AG04450 (cell line): ENCODE results near the gene IER3IP1. TPM values are rescaled to one million over a fixed set of nuclear protein-coding genes. Genes with fewer than 3 reads are reported as not detected.
A peak's percentile ranks its signal among the peaks of the same experiment; 100 is the strongest.
"Not testable (repeated sequence)": the region's sequence is repeated elsewhere in the genome, so short reads cannot be mapped to it uniquely, and the experiment has no call there.

Experiments used
- CTCF ChIA-PET: fragments of 300-600, 350-600 bp; formaldehyde crosslinking; extraction: SDS; loops from one replicate; lab custom pipeline; 2022; ENCODE audit warnings: antibody characterized with exemption, inconsistent platforms; lab: Charles Lee
- POLR2A ChIA-PET: fragments of 350-600 bp; formaldehyde crosslinking; extraction: SDS; loops from one replicate; lab custom pipeline; 2021; ENCODE audit warnings: antibody characterized with exemption, inconsistent platforms; lab: Yijun Ruan, JAX
- DNase-seq: peaks from one replicate; pipeline ENCODE4 v3.0.0-alpha.2; 2011; ENCODE audit warnings: low read depth, low spot score
- H3K27ac ChIP-seq: one replicate; pipeline ENCODE4 v1.5.1; 2012; ENCODE audit warnings: low read depth, low read length, control low read depth
- H3K27me3 ChIP-seq: one replicate; pipeline ENCODE4 v1.6.0; 2012; ENCODE audit warnings: low read length; ENCODE audit not compliant: control insufficient read depth, insufficient read depth
- H3K4me3 ChIP-seq: 2 replicates; pipeline ENCODE4 v1.5.1; 2011; ENCODE audit warnings: mild to moderate bottlenecking, low read depth, low read length, control low read depth
- H3K9me3 ChIP-seq: 2 replicates; pipeline ENCODE4 v1.5.1; 2012; ENCODE audit warnings: low read length; ENCODE audit not compliant: control insufficient read depth, insufficient read depth
- polyA plus RNA-seq: library from polyadenylated mRNA; depleted of rRNA; stranded (reverse); fragments of >200 nt; gene quantifications from 2 replicates; pipeline ENCODE4 v1.2.3, GENCODE V29; 2011
- TF ChIP-seq, protein P1 (sequence below): IDR thresholded peaks from 2 replicates; pipeline ENCODE4 v1.5.1; 2011; ENCODE audit warnings: low read depth, low read length, control low read depth, inconsistent platforms

Gene IER3IP1
- polyA plus RNA-seq, 1 experiment: 28.6 TPM

DNA sequence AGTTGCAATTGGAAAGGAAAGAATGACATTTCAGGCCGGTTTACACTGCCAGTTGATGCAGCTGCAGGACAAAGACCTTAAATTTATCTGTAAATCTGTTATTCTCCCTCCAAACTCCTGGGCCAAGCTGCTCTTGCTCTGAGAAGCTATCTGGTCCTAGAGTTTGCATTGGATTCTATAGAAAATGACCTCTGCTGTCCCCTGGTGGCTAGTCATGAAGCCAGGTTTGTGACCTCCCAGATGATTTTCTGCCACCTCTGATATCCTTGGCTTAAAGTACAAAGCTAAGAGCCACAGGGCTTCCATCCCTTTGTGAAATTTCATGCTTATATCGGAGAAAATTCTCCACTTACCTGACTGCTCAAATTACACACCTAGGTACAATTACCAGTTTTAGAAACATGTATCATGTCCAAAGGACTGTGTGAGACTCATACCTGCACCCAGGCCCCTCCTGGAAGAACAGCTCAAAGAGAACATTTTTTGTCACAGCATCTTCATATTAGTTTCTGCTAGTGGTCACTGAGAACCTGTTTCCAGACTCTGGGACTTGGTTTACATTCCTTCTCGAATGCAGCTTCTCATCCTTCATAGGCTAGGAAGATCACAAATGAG, 28.9 kb upstream of the IER3IP1 start:
- peak; percentile 3 for DNase-seq
- no peaks in the 10 kb centered on the region for H3K9me3 ChIP-seq
- peaks cover 3% of the 10 kb centered on the region for H3K27me3 ChIP-seq
- H3K4me3 ChIP-seq: no peak overlapping the region
- TF ChIP-seq, protein P1, sequence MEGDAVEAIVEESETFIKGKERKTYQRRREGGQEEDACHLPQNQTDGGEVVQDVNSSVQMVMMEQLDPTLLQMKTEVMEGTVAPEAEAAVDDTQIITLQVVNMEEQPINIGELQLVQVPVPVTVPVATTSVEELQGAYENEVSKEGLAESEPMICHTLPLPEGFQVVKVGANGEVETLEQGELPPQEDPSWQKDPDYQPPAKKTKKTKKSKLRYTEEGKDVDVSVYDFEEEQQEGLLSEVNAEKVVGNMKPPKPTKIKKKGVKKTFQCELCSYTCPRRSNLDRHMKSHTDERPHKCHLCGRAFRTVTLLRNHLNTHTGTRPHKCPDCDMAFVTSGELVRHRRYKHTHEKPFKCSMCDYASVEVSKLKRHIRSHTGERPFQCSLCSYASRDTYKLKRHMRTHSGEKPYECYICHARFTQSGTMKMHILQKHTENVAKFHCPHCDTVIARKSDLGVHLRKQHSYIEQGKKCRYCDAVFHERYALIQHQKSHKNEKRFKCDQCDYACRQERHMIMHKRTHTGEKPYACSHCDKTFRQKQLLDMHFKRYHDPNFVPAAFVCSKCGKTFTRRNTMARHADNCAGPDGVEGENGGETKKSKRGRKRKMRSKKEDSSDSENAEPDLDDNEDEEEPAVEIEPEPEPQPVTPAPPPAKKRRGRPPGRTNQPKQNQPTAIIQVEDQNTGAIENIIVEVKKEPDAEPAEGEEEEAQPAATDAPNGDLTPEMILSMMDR: peak; percentile 93
- H3K27ac ChIP-seq: no peak overlapping the region
- CTCF ChIA-PET: interaction anchor here (0.6 to 4.4 kb wide), 31 partner anchors 9 to 566 kb away, joined by 3 to 114 read pairs (median 5); no protein-coding TSS in a partner anchor
- POLR2A ChIA-PET: no interaction called here

GRCh38 chr18:47203626-47204464, 27.7 kb upstream of the IER3IP1 start:
- ChIA-PET POLR2A (no interaction called here), CTCF (interaction anchor here (0.8 to 4.4 kb wide), 17 partner anchors 8 to 567 kb away, joined by 3 to 114 read pairs (median 8); no protein-coding TSS in a partner anchor)
- no peak overlapping the region for H3K4me3 ChIP-seq
- TF ChIP-seq, protein P1: no peak
- H3K27me3 ChIP-seq: peaks cover 3% of the 10 kb centered on the region
- no peak for DNase-seq
- H3K9me3 ChIP-seq: no peaks in the 10 kb centered on the region
- H3K27ac ChIP-seq: no peak overlapping the region

GRCh38 chr18:47195961-47196360, 19.8 kb upstream of the IER3IP1 start:
- H3K4me3 ChIP-seq, H3K27me3 ChIP-seq, H3K9me3 ChIP-seq, DNase-seq, H3K27ac ChIP-seq, POLR2A ChIA-PET: not testable (repeated sequence)
- CTCF ChIA-PET: interaction anchor here (2.4 kb wide), 1 partner anchor 9 kb away, joined by 6 read pairs; no protein-coding TSS in a partner anchor

- TF ChIP-seq, protein P1: no peak
- ChIA-PET CTCF (no interaction called here), POLR2A (no interaction called here)
- H3K27me3 ChIP-seq: peaks cover 5% of the 10 kb centered on the region
- no peak overlapping the region for H3K4me3 ChIP-seq
- no peak for DNase-seq
- no peak overlapping the region for H3K27ac ChIP-seq
- H3K9me3 ChIP-seq: no peaks in the 10 kb centered on the region
These were observed 15.8 kb upstream of the IER3IP1 start for GRCh38 chr18:47191961-47192360.

GRCh38 chr18:47187721-47188120, 11.6 kb upstream of the IER3IP1 start:
- ChIA-PET POLR2A (no interaction called here), CTCF (interaction anchor here (5.6 kb wide), 1 partner anchor 17 kb away, joined by 27 read pairs; no protein-coding TSS in a partner anchor)
- TF ChIP-seq, protein P1: no peak
- Histone ChIP-seq H3K9me3 (no peaks in the 10 kb centered on the region), H3K27me3 (peaks cover 2% of the 10 kb centered on the region), H3K4me3 (no peak overlapping the region), H3K27ac (no peak overlapping the region)
- no peak for DNase-seq
